GM12878 (cell line): ENCODE data around the gene PCNX1. TPM values are rescaled to one million over a fixed set of nuclear protein-coding genes. Genes with fewer than 3 reads are reported as not detected.

Experiments used
- ATAC-seq: fragments of 200-7000 bp; cut with Tn5 transposase; 3 replicates; pipeline ENCODE4 v1.9.1; 2020; ENCODE audit warnings: mild to moderate bottlenecking, moderate library complexity
- BruUV-seq: library from RNA; stranded (reverse); fragments of 400-500 nt; replicated peaks from 2 replicates; lab custom pipeline; 2021; lab: Mats Ljungman, UMichigan
- CTCF ChIA-PET: fragments of 300-600 bp; sonication (Branson Sonifier 250); formaldehyde crosslinking; extraction: SDS; loops from one replicate; lab custom pipeline; 2021; ENCODE audit warnings: inconsistent platforms; lab: Yijun Ruan, JAX
- POLR2A ChIA-PET: fragments of 350-600 bp; formaldehyde crosslinking; extraction: SDS; loops from one replicate; lab custom pipeline; 2021; ENCODE audit warnings: inconsistent platforms; lab: Charles Lee
- RAD21 ChIA-PET: fragments of 300-600 bp; sonication (Branson Sonifier 250); formaldehyde crosslinking; loops from one replicate; lab custom pipeline; 2023; ENCODE audit warnings: antibody characterized with exemption; ENCODE audit not compliant: unreplicated experiment; lab: Charles Lee
- SMC1A ChIA-PET: fragments of 300-600 bp; sonication (Branson Sonifier 250); formaldehyde crosslinking; loops from one replicate; lab custom pipeline; 2023; ENCODE audit not compliant: unreplicated experiment, uncharacterized antibody; lab: Charles Lee
- DNase-seq: peaks from one replicate; pipeline ENCODE4 v3.0.0-alpha.2; 2011; ENCODE audit warnings: low read depth, low spot score
- FAIRE-seq: peaks from 3 replicates; lab custom pipeline; 2011; peaks lifted over from hg19 to GRCh38; lab: Jason Lieb, UNC
- H2AFZ ChIP-seq: 2 replicates; pipeline ENCODE4 v1.6.0; 2011; ENCODE audit warnings: low read depth, low read length, control low read depth; ENCODE audit not compliant: control insufficient read depth
- H3K27ac ChIP-seq: 2 replicates; pipeline ENCODE4 v1.5.1; 2011; ENCODE audit warnings: control low read depth; ENCODE audit not compliant: control insufficient read depth, insufficient read depth
- H3K27me3 ChIP-seq, 2 experiments: replicated peaks in 1 of 2; 2 replicates each; pipeline versions ENCODE4 v1.6.0 to v1.6.1; 2011; ENCODE audit warnings: low read length in 1 of 2; ENCODE audit not compliant: control insufficient read depth in 2 of 2, insufficient read depth in 2 of 2
- H3K36me3 ChIP-seq, 2 experiments: 2 replicates each; pipeline ENCODE4 v1.5.1; 2011; ENCODE audit warnings: low read length in 1 of 2; ENCODE audit not compliant: control insufficient read depth in 2 of 2, insufficient read depth in 2 of 2
- H3K4me1 ChIP-seq: 2 replicates; pipeline ENCODE4 v1.6.1; 2011; ENCODE audit warnings: mild to moderate bottlenecking, low read length, moderate library complexity, mixed read lengths; ENCODE audit not compliant: control insufficient read depth, insufficient read depth
- H3K4me2 ChIP-seq: 2 replicates; pipeline ENCODE4 v1.6.0; 2011; ENCODE audit warnings: control low read depth; ENCODE audit not compliant: control insufficient read depth, insufficient read depth
- H3K4me3 ChIP-seq: fragments of 200-600 bp; sonication (generic); 2 replicates; pipeline ENCODE4 v1.5.1; 2016
- H3K79me2 ChIP-seq: 2 replicates; pipeline ENCODE4 v1.6.0; 2011; ENCODE audit warnings: low read length; ENCODE audit not compliant: control insufficient read depth, insufficient read depth
- H3K9ac ChIP-seq: 2 replicates; pipeline ENCODE4 v1.8.0; 2011; ENCODE audit warnings: low read length, control low read depth, mixed read lengths; ENCODE audit not compliant: control insufficient read depth, insufficient read depth
- H3K9me3 ChIP-seq: replicated peaks from 3 replicates; pipeline ENCODE4 v1.5.1; 2011; ENCODE audit warnings: mild to moderate bottlenecking, low read length; ENCODE audit not compliant: control insufficient read depth, insufficient read depth
- H4K20me1 ChIP-seq: 2 replicates; pipeline ENCODE4 v1.6.0; 2011; ENCODE audit not compliant: control insufficient read depth, insufficient read depth
- HSF1 ChIP-seq: fragments of 150-350 bp; IDR thresholded peaks from 2 replicates; pipeline ENCODE4 v1.6.1; 2014; ENCODE audit warnings: mild to moderate bottlenecking, low read depth, low read length
- IKZF2 ChIP-seq, 2 experiments: fragments of 450-650 bp; IDR thresholded peaks; 2 replicates each; pipeline ENCODE4 v1.6.1; 2017; ENCODE audit warnings: mild to moderate bottlenecking in 2 of 2, moderate library complexity in 2 of 2
- MEF2A ChIP-seq: IDR thresholded peaks from 2 replicates; pipeline ENCODE4 v1.6.1; 2011; ENCODE audit warnings: low read depth, mild to moderate bottlenecking, low read length, moderate library complexity; ENCODE audit not compliant: insufficient read depth
- RFX5 ChIP-seq: IDR thresholded peaks from 2 replicates; pipeline ENCODE4 v1.6.1; 2011; ENCODE audit warnings: low read depth, low read length, improper control_type of control experiment
- SREBF1 ChIP-seq: IDR thresholded peaks from 2 replicates; pipeline ENCODE4 v1.6.1; 2012; ENCODE audit warnings: mild to moderate bottlenecking, low read length
- YY1 ChIP-seq: IDR thresholded peaks from 2 replicates; pipeline ENCODE4 v1.6.1; 2011; ENCODE audit warnings: low read depth, mild to moderate bottlenecking, low read length
- ZSCAN29 ChIP-seq: fragments of 450-650 bp; IDR thresholded peaks from 2 replicates; pipeline ENCODE4 v1.6.1; 2017; ENCODE audit warnings: mild to moderate bottlenecking, moderate library complexity
- in situ Hi-C: fragments of 300-500 bp; cut with MboI; formaldehyde crosslinking; loops from 9 replicates; pipeline ENCODE4 v1.14.3; 2018; ENCODE audit warnings: mixed read lengths
- intact Hi-C: fragments of 100-400 bp; cut with micrococcal nuclease; formaldehyde crosslinking; loops from one replicate; pipeline ENCODE4 v1.14.2; 2022; ENCODE audit not compliant: unreplicated experiment
- polyA plus RNA-seq, 11 experiments: library from polyadenylated mRNA; depleted of rRNA in 4 of 11; unstranded in 6 of 11; stranded (reverse) in 5 of 11; fragments of >200 nt; fragmentation: Nextera tagmentation in 4 of 11; fragmentation: Illumina TruSeq in 1 of 11; extraction: Ambion mirVana in 4 of 11; extraction: Trizol in 1 of 11; gene quantifications; 1 replicate in 1 of 11; 2 replicates in 10 of 11; pipeline versions ENCODE4 v1.2.1 to v1.2.3, GENCODE V29; 2011 to 2016; ENCODE audit warnings: inconsistent platforms in 2 of 11, missing spikeins in 2 of 11, low read depth in 1 of 11
- total RNA-seq, 4 experiments: library from RNA; depleted of rRNA in 3 of 4; stranded (reverse); fragments of >200 nt in 3 of 4; fragmentation: Illumina TruSeq in 1 of 4; extraction: Trizol in 1 of 4; gene quantifications; 2 replicates each; pipeline versions ENCODE4 v1.2.1 to v1.2.3, GENCODE V29; 2013 to 2021

PCNX1 gene
- total and polyA plus RNA-seq, 10 of the 15 experiments (the other 5 are each of a cell fraction or from before 2014, with no cell fraction given): 4.6 to 53.9 (median 20.5) TPM

GRCh38 chr14:70931008-70931407 is 23.7 kb downstream of the PCNX1 start:
- peaks cover 14% of the 10 kb centered on the region; the same call in 1 of the 2 replicates for H3K4me1 ChIP-seq
- no TSS peak for BruUV-seq
- in situ Hi-C loops (no loop called here), intact Hi-C loops (no loop called here)
- CTCF ChIA-PET: interaction anchor here (0.9 to 6.9 kb wide), 8 partner anchors 11 to 107 kb away, joined by 3 to 46 read pairs (median 6); partner anchors contain the start of gene PCNX1
- H3K27ac ChIP-seq: no peak overlapping the region
- H3K79me2 ChIP-seq: peaks cover 69% of the 10 kb centered on the region
- H3K9ac ChIP-seq: no peak overlapping the region
- no peak overlapping the region for H2AFZ ChIP-seq
- H3K4me3 ChIP-seq: no peak overlapping the region
- no peaks in the 10 kb centered on the region; a peak in 2 of 4 replicates for H3K36me3 ChIP-seq
- POLR2A ChIA-PET: interaction anchor here (0.8 kb wide), 1 partner anchor 12 kb away, joined by 9 read pairs; no protein-coding TSS in a partner anchor
- DNase-seq (no peak), FAIRE-seq (no peak), ATAC-seq (no peak)
- TF ChIP-seq IKZF2 (IDR thresholded peaks at IDR 0.05) (no peak), YY1 (no peak), MEF2A (no peak), HSF1 (no peak), RFX5 (no peak), ZSCAN29 (no peak), SREBF1 (no peak)
- SMC1A ChIA-PET: interaction anchor here (0.6 to 3.6 kb wide), 8 partner anchors 11 to 315 kb away, joined by 3 to 24 read pairs (median 4); no protein-coding TSS in a partner anchor
- H3K4me2 ChIP-seq: no peak overlapping the region
- H4K20me1 ChIP-seq: no peaks in the 10 kb centered on the region
- RAD21 ChIA-PET: interaction anchor here (1.0 to 1.3 kb wide), 4 partner anchors 11 to 113 kb away, joined by 3 to 6 read pairs (median 4); no protein-coding TSS in a partner anchor
- H3K27me3 ChIP-seq: no peaks in the 10 kb centered on the region
- no peaks in the 10 kb centered on the region for H3K9me3 ChIP-seq
